ENCODE results near the gene CFAP45.

The CFAP45 gene

GRCh38 chr1:159923203-159924024, 23.4 kb upstream of the CFAP45 start:
- peak in 5 of 14 donors; percentile 16 to 40 (median 29) for DNase-seq

DNA sequence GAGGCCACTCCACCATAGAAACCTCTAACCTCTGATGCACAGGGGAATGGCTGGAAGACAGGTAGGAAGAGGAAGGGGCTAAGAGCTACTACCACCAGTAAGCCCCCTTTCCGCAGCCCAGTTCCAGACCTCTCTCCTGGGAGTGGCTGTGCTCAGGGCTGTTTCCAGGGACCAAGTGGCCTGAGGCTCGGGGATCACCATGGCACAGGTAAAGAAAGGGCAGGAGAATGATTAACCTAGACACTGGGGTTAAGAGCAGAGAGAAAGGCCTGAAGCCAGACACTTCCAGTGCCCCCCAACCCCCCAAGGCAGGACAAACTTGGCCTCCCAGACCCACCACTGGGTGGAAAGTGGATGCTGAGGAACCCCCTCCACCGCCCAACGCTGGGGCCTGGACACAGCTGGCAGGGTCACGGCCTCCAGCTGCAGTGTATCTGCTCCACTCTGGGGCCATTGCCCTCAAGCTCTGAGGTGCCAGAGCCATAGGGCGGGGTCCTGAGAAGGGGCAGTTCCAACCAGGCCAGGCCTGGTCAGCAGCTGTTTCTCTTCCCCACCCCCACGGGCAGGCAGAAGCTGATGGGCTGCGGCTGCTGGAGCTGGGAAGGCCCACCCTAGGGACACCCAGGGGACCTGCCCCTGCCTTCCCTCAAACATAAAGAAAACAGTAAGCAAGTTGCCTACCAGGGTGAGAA, 22.7 kb upstream of the CFAP45 start:
- no peak for DNase-seq

GRCh38 chr1:159921700-159922504, 21.9 kb upstream of the CFAP45 start:
- DNase-seq: no peak

DNA sequence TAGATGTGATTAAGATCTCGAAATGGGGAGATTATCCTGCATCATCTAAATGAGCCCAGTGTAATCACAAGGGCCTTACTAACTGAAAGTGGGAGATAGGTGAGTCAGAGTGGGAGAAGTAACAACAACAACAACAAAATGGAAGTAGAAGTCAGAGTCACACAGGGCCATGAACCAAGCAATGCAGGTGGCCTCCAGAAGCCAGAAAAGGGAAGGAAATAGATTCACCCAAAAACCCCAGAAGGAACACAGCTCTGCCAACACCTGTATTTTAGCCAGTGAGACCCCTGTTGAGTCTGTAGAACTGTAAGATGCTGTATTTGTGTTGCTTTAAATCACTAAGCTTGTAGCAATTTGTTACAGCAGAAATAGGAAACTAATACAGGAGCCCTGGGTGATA, 21.3 kb upstream of the CFAP45 start:
- DNase-seq: no peak

- no peak for DNase-seq
Measured at GRCh38 chr1:159920651-159921050, 20.7 kb upstream of the CFAP45 start.

GRCh38 chr1:159920202-159920601, 20.2 kb upstream of the CFAP45 start:
- DNase-seq: no peak

DNA sequence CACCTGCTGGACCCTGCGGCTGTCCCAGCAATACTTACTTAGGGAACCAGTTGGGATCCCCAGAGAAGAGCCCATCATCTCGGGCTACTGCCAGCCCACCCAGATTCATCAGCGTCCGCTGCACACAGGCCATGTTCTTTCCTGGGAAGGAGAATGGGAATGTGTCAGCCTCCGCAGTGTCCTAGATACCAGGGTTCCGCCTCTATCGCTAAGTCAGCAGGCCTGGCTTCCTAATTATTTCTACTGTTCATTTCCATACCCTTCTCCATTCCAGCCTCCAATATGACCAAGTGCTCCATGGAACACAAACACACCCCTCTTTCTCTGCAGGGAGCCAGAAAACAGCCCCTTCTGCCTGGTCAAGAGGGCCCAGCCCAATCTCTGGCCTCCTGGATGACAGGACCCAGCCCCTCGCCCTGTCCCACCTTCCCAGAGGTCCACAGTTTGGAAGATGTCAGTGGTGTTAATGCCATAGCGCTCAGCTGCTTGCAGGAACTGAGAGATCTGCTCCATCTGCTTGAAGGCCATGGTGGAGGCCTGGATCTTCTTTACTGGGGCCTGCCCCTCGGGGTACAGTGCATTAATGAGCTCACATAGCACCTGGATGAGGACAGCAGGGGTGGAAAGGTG, 19.4 kb upstream of the CFAP45 start:
- no peak for DNase-seq

DNA sequence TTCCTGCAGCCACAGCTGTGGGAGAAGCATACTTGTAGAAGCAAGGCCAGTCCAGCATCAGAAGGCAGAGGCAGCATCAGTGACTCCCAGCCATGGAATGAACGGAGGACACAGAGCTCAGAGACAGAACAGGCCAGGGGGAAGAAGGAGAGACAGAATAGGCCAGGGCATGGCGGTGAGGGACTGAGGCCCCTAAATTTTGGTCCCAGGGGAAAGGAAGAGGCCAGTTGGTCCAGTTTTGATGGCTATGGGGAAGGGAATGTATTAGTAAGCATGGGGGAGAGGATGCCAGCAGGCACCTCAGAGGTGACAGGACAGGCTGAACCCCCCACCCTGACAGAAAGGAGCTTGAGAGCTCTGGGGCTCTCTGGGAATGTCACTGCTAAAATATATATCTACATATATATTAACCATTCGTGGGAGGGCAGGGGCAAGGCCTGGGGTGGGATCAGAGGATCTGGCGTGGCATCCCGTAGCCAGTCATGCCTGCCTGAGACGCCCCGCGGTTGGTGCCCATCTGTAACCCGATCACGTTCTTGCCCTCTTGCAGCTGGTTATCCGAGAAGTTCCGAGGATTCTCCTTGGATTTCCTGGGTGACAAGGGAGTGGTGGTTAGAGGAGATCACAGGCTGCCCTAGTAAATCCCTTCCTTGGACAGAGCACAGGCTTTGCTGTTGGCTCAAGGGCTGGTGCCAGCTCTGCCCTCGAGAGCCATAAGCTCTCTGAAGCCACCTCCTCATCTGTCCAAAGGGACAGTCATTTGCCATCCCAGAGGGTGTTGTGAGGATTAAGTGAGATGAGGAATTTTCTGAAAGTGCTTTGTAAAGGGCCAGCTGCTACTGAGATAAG, 18.6 kb upstream of the CFAP45 start:
- DNase-seq: no peak

- DNase-seq: no peak
Measured at GRCh38 chr1:159917533-159918351, 17.8 kb upstream of the CFAP45 start.

DNA sequence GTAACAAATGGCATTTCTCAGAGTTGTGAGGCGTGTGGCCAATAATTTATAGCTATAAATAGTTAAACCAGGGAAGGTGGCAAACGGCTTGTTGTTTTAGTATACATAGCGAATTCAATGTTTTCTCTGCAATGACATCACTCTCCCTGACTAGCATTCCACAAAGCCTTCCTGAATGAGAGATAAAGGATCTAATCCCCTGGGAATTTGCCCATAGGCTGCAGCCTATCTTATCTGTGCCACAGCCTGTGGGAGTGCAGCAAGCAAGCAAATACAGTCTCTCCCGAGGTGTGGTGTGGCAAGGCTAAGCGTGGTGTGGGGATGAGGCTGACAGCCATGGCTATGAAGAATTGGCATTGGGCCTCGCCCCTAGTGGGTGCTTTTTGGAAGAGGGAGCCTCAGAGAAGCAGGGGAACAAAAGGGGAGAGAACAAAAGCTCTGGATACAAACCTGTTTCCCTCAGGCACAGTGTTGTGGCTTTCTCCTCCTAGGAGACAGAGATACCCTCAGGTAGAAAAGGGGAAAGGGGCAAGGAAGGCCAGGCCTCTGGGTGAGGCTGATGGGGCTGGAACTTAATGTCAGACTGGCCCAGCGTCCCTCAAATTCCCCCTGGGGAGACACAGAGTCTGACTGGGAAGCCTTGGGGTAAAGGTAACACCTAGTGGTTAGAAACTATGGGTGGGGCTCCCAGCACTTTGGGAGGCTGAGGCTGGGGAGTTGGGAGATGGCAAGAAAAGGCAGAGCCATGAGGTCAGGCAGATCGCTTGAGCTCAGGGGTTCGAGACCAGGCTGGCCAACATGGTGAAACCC, 16.5 kb upstream of the CFAP45 start:
- DNase-seq: peak in 1 of 14 donors; percentile 26

DNA sequence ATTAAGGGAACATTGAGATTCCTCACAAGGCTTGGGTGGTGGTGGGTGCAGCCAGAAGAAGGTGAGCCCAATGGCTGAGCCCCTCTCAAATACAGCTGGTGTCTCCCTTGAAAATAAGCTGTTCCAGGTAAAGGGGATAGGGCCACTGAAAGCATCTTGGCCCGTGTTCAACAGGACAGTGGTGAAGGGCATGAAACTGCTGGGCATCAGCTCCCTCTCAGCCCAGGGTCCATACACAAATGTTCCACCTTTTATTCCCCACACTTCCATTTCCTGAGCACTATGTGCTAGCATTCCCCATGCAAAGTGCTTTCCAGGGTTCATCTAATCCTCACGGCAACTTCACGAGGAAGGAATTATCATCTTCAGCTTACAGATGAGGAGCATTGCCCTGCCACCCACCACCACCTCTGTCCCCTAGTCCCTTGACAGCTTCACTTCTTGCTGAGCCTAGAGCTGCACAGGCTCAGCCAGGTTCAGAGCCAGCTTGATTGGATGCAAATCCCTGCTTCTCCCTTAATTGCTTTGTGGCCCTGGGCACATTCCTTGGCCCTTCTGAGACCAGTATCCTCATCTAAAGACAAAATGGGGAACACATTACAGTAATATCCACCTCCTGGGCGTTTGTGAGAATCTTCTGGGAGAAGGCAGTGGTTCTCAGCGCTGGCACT, 15.7 kb upstream of the CFAP45 start:
- DNase-seq: no peak

DNA sequence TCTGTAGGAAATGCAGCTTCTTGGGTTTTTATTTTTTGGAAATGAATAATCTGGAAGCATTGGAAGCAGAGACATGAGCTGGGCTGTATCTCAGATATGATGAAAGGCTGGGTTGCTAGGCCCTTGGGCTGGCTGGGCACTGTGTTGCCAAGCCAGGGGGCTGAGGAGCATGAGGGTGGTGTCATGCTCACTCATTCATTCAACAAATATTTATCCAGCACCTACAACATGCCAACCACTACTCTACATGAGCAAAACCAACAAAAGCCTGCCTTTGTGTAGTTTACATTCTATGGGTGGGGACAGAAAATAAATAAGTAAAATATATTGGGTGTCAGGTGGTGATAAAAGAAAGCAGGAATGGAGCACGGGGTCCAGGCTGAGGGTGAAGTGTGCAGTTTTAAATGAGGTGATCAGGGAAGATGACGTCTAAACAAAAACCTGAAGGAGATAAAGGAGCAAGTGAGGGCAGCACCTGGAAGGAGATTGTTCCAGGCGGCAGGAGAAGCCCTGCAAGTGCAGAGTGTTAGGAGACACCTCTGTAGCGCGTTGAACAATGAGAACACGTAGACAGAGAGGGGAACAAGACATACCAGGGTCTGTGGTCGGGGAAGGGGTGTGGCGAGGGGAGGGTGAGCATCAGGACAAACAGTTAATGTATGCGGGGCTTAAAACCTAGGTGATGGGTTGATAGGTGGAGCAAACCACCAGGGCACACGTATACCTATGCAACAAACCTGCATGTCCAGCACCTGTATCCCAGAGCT, 14.5 kb upstream of the CFAP45 start:
- no peak for DNase-seq

- no peak for DNase-seq
Measured at GRCh38 chr1:159913451-159914192, 13.7 kb upstream of the CFAP45 start.

DNA sequence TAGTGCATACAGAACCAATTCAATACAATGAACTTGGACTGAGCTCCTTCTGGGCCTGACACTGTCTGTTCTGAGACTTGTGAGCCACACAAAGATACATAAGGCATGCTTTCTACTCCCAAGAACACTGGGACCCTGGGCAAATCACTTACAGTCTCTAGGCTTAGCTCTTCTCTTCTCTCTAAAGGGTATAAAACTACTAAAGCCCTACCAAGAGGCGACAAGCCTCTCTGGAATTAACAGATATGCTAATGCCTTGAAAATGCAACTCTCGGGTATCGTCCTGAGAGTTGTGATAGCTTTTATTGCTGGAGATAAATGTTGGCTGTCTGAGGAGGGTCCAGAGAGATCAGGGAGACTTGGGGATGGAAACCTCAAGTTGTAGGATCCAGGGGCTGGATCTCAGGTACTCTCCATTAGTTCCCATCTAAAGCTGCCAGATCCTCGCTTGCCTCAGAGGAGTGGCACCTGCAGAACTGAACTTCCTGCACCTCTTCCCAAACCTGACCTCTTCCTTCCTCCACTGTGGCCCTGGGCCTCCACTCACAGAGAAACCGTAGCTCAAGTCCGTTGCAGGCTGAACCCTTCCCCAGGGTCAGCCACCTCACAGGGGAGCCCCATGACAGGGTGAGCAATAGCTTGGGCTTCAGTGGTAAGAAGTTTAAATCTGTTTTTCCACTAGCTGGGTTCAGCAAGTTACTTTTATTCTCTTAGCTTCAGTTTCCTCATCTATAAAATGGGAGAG, 11.5 kb upstream of the CFAP45 start:
- no peak for DNase-seq

- DNase-seq: no peak
Measured at GRCh38 chr1:159908031-159908940, 8.3 kb upstream of the CFAP45 start.

- DNase-seq: no peak
Measured at GRCh38 chr1:159906960-159907359, 7.0 kb upstream of the CFAP45 start.
